ENCODE data around the gene RPS26.

The RPS26 gene

DNA sequence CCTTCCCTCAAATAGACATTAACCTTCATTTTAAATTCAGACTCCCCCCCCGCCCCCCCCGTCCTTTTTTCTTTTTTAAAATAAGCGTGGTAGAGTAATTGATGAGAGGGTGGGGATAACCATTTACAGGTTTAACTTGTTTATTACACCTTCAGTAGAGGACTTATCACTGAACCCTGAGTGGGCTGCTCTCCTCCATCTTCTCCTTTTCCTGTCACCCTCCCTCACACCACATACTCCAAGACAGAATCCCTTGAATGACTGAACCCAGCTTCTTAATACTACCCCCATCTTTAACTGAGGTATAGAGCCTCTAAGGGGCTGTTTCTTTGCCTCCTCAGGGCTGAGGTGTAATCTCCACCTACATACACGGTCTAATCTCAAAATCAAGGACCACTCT lies 24.5 kb upstream of the RPS26 start:
- TF ChIP-seq POLR2AphosphoS5 (IDR thresholded peaks at IDR 0.05; ENCODE audit: low read depth, low read length) (no peak), TAF1 (IDR thresholded peaks at IDR 0.05; ENCODE audit: borderline replicate concordance, insufficient read depth, low read length) (no peak), SIN3A (IDR thresholded peaks at IDR 0.05; ENCODE audit: borderline replicate concordance, insufficient read depth, low read length) (no peak), FOXP2 (optimal IDR thresholded peaks at IDR 0.05; ENCODE audit: borderline replicate concordance, extremely low read depth, extremely low read length, insufficient read depth) (no peak), REST (IDR thresholded peaks at IDR 0.05; ENCODE audit: insufficient read depth in 1 of 2, low read depth in 2 of 2, low read length in 2 of 2) (no peak)

- TF ChIP-seq REST (IDR thresholded peaks at IDR 0.05; ENCODE audit: insufficient read depth in 1 of 2, low read depth in 2 of 2, low read length in 2 of 2) (no peak), TAF1 (IDR thresholded peaks at IDR 0.05; ENCODE audit: borderline replicate concordance, insufficient read depth, low read length) (no peak), SIN3A (IDR thresholded peaks at IDR 0.05; ENCODE audit: borderline replicate concordance, insufficient read depth, low read length) (no peak), FOXP2 (optimal IDR thresholded peaks at IDR 0.05; ENCODE audit: borderline replicate concordance, extremely low read depth, extremely low read length, insufficient read depth) (no peak), POLR2AphosphoS5 (IDR thresholded peaks at IDR 0.05; ENCODE audit: low read depth, low read length) (no peak)
Observed at GRCh38 chr12:56018356-56018755, 23.4 kb upstream of the RPS26 start.

DNA sequence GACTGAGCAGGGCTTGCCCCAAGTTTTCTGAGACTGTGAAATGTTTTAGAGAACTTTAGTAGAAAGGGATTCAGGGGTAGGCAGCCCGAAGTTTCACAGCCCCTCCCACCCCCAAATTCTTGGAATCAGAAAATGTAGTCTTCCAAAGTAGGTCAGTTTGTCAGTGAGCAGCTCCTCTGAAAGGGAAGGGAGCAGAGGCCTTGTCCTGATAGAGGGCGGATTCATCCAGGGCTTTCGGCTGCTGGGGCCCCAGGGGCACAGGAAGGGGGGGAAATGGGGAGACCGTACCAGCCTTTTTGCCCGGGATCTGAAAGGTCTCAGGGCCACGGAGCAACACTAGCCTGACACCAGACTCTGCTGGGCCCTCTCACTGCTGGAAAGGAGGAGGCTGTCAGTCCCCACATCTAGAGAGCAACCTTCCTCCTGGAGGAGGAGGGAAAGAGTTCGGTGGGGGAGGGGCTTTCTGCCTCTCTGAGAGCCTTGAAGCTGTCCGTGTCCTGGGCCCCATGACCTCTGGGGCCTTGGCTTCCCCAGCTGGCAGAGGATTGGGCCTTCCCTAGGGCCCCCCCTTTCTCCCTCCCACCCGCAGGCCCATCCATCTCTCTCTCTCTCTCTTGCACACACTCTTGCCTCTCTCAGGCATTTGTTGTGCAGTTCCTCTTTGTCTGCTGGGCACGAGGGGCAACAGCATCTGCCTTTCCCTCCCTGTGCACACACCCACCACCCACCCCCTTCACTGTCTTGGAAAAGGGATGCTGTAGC lies 21.1 kb upstream of the RPS26 start, which contains the start of gene IKZF4:
Gene IKZF4 (plus strand): TSS at position 621 of the 762 bp plus-strand sequence. CDS start 451 bp downstream, outside the sequence.
- TF ChIP-seq SIN3A (IDR thresholded peaks at IDR 0.05; ENCODE audit: borderline replicate concordance, insufficient read depth, low read length) = no peak
- TF ChIP-seq REST (IDR thresholded peaks at IDR 0.05; ENCODE audit: insufficient read depth in 1 of 2, low read depth in 2 of 2, low read length in 2 of 2) = no peak
- TF ChIP-seq TAF1 (IDR thresholded peaks at IDR 0.05; ENCODE audit: borderline replicate concordance, insufficient read depth, low read length) = no peak
- TF ChIP-seq POLR2AphosphoS5 (IDR thresholded peaks at IDR 0.05; ENCODE audit: low read depth, low read length) = no peak
- TF ChIP-seq FOXP2 (optimal IDR thresholded peaks at IDR 0.05; ENCODE audit: borderline replicate concordance, extremely low read depth, extremely low read length, insufficient read depth) = no peak

- TF ChIP-seq FOXP2 (optimal IDR thresholded peaks at IDR 0.05; ENCODE audit: borderline replicate concordance, extremely low read depth, extremely low read length, insufficient read depth) (no peak), SIN3A (IDR thresholded peaks at IDR 0.05; ENCODE audit: borderline replicate concordance, insufficient read depth, low read length) (no peak), REST (IDR thresholded peaks at IDR 0.05; ENCODE audit: insufficient read depth in 1 of 2, low read depth in 2 of 2, low read length in 2 of 2) (no peak), POLR2AphosphoS5 (IDR thresholded peaks at IDR 0.05; ENCODE audit: low read depth, low read length) (no peak), TAF1 (IDR thresholded peaks at IDR 0.05; ENCODE audit: borderline replicate concordance, insufficient read depth, low read length) (no peak)
Observed at GRCh38 chr12:56021889-56022497, 19.7 kb upstream of the RPS26 start.

Data from PFSK-1 (cell line).